Fibroblast of the aortic adventitia (primary cell): ENCODE measurements around the gene ABHD5. TPM values are rescaled to one million over a fixed set of nuclear protein-coding genes. Genes with fewer than 3 reads are reported as not detected.
"Not testable (repeated sequence)": the region's sequence is repeated elsewhere in the genome, so short reads cannot be mapped to it uniquely, and the experiment has no call there.

Experiments used
- DNase-seq: peaks from one replicate; pipeline ENCODE4 v3.0.0-alpha.2; 2010; ENCODE audit warnings: low read depth
- H3K4me3 ChIP-seq: 2 replicates; pipeline ENCODE4 v1.5.1; 2011; ENCODE audit warnings: low read depth, mild to moderate bottlenecking, control low read depth, low read length, moderate library complexity
- total RNA-seq: library from RNA; depleted of rRNA; stranded (reverse); fragments of >200 nt; gene quantifications from 2 replicates; pipeline ENCODE4 v1.2.3, GENCODE V29; 2012; ENCODE audit warnings: low replicate concordance
- TF ChIP-seq, protein P1 (sequence below): IDR thresholded peaks from 2 replicates; pipeline ENCODE4 v1.5.1; 2011; ENCODE audit warnings: mild to moderate bottlenecking, low read length, control low read depth, inconsistent platforms; ENCODE audit not compliant: insufficient read depth

ABHD5 gene
- total RNA-seq, 1 donor: 27.4 TPM

DNA sequence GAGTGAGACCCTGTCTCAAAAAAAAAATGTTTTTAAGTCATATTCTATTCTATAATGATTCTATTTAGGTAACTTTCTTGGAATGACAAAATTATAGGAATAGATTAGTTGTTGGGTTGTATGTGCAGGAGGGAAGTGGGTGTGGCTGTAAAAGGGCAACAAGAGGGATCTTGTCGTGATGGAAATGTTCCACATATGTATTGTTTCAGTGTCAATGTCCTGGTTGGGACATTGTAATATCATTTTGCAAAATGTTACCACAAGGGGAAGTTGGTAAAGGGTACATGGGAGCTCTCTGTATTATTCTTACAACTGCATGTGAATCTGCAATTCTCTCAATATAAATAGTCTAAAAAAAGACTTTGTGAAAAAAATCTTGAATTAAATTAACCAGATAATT lies 14.3 kb upstream of the ABHD5 start:
- TF ChIP-seq, protein P1, sequence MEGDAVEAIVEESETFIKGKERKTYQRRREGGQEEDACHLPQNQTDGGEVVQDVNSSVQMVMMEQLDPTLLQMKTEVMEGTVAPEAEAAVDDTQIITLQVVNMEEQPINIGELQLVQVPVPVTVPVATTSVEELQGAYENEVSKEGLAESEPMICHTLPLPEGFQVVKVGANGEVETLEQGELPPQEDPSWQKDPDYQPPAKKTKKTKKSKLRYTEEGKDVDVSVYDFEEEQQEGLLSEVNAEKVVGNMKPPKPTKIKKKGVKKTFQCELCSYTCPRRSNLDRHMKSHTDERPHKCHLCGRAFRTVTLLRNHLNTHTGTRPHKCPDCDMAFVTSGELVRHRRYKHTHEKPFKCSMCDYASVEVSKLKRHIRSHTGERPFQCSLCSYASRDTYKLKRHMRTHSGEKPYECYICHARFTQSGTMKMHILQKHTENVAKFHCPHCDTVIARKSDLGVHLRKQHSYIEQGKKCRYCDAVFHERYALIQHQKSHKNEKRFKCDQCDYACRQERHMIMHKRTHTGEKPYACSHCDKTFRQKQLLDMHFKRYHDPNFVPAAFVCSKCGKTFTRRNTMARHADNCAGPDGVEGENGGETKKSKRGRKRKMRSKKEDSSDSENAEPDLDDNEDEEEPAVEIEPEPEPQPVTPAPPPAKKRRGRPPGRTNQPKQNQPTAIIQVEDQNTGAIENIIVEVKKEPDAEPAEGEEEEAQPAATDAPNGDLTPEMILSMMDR: no peak
- H3K4me3 ChIP-seq: no peak overlapping the region
- DNase-seq: no peak

DNA sequence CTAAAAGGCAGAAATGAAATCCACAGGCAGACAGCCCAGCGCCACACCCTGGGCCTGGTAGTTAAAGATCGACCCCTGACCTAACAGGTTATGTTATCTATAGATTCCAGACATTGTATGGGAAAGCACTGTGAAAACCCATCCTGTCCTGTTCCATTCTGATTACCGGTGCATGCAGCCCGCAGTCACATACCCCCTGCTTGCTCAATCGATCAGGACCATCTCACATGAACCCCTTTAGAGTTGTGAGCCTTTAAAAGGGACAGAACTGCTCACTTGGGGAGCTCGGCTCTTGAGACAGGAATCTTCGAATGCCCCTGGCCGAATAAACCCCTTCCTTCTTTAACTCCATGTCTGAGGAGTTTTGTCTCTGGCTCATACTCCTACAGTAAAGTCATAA lies 12.4 kb upstream of the ABHD5 start:
- not testable (repeated sequence) for H3K4me3 ChIP-seq, DNase-seq

- DNase-seq, H3K4me3 ChIP-seq: not testable (repeated sequence)
These were observed 11.8 kb upstream of the ABHD5 start for GRCh38 chr3:43678887-43679449.

- not testable (repeated sequence) for H3K4me3 ChIP-seq, DNase-seq
These were observed 9.9 kb upstream of the ABHD5 start for GRCh38 chr3:43680857-43681256.

GRCh38 chr3:43684944-43685343 lies 5.8 kb upstream of the ABHD5 start:
- no peak overlapping the region for H3K4me3 ChIP-seq
- no peak for DNase-seq
- TF ChIP-seq, protein P1: no peak

DNA sequence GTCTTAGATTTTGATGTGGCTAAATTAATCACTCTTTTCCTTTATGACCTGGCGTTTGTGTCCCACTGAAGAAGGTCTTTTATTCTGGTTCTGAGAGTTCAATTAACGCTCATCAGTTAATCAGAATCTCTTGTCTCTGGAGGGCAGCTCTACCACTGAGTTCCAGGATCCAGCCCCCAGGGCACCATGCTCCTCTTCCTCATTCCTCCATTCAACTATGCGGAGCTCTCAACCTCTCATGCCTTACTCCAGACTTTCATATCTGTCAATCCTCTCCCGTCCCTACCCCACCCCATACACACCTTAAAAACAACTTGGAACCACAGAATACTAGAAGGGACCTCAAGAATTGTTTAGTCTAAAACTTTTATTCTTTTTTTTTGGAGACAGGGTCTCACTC lies 4.8 kb upstream of the ABHD5 start:
- DNase-seq: no peak
- no peak overlapping the region for H3K4me3 ChIP-seq
- TF ChIP-seq, protein P1: no peak

GRCh38 chr3:43686333-43686699 lies 4.4 kb upstream of the ABHD5 start:
- no peak overlapping the region for H3K4me3 ChIP-seq
- TF ChIP-seq, protein P1: no peak
- no peak for DNase-seq

GRCh38 chr3:43686700-43687498 lies 3.8 kb upstream of the ABHD5 start:
- H3K4me3 ChIP-seq: no peak overlapping the region
- TF ChIP-seq, protein P1: no peak
- no peak for DNase-seq
